C4-2B (cell line): ENCODE results near the gene BCL2L13.

Experiments
- H3K27ac ChIP-seq: fragments of 450-650 bp; 2 replicates; pipeline ENCODE4 v1.5.1; 2017
- ZFX ChIP-seq: fragments of 450-650 bp; IDR thresholded peaks from 2 replicates; pipeline ENCODE4 v1.6.1; 2017
- TF ChIP-seq, protein P1 (sequence below): fragments of 450-650 bp; conservative IDR thresholded peaks from 2 replicates; pipeline ENCODE4 v1.5.1; 2017; ENCODE audit warnings: mild to moderate bottlenecking

The BCL2L13 gene

DNA sequence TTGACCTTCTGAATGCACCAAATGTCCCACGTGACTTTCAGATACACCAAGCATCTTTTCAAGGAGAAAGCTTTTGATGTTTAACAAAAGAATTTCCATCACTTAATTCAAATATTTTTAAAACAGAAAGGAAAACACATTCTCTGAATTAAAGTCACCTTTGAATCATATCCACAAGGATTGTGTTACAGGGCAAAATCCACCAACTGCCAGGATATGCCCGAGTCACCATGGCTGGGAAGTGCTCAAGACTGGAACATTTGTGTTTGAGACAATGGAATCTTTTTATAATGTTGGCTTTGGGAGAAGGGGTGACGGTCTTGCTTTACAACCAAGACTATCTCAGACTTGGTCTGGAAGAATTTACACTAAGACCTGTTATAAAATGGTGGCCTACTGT, 94.9 kb downstream of the BCL2L13 start:
- H3K27ac ChIP-seq = no peak overlapping the region
- TF ChIP-seq, protein P1, sequence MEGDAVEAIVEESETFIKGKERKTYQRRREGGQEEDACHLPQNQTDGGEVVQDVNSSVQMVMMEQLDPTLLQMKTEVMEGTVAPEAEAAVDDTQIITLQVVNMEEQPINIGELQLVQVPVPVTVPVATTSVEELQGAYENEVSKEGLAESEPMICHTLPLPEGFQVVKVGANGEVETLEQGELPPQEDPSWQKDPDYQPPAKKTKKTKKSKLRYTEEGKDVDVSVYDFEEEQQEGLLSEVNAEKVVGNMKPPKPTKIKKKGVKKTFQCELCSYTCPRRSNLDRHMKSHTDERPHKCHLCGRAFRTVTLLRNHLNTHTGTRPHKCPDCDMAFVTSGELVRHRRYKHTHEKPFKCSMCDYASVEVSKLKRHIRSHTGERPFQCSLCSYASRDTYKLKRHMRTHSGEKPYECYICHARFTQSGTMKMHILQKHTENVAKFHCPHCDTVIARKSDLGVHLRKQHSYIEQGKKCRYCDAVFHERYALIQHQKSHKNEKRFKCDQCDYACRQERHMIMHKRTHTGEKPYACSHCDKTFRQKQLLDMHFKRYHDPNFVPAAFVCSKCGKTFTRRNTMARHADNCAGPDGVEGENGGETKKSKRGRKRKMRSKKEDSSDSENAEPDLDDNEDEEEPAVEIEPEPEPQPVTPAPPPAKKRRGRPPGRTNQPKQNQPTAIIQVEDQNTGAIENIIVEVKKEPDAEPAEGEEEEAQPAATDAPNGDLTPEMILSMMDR = no peak
- no peak for TF ChIP-seq ZFX

DNA sequence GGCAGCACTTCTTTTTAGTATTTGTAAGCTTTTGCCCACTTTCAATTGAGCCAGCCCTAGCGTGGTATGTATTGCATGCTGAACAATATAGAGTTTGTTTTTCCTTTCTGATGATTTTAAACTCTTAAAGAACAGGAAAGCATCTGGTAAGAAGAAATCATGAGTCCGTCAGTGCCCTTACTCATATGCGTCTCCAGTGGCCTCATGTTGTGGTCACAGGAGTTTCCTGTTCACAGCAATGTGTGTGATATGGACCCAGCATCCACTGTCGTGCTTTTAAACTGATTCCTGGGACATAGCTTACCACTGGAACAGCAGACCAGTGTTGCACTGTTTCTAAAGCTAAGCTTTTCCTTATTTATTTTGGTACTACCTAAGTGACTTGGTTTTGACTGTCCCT, 95.6 kb downstream of the BCL2L13 start:
- TF ChIP-seq, protein P1 = no peak
- TF ChIP-seq ZFX = no peak
- no peak overlapping the region for H3K27ac ChIP-seq

DNA sequence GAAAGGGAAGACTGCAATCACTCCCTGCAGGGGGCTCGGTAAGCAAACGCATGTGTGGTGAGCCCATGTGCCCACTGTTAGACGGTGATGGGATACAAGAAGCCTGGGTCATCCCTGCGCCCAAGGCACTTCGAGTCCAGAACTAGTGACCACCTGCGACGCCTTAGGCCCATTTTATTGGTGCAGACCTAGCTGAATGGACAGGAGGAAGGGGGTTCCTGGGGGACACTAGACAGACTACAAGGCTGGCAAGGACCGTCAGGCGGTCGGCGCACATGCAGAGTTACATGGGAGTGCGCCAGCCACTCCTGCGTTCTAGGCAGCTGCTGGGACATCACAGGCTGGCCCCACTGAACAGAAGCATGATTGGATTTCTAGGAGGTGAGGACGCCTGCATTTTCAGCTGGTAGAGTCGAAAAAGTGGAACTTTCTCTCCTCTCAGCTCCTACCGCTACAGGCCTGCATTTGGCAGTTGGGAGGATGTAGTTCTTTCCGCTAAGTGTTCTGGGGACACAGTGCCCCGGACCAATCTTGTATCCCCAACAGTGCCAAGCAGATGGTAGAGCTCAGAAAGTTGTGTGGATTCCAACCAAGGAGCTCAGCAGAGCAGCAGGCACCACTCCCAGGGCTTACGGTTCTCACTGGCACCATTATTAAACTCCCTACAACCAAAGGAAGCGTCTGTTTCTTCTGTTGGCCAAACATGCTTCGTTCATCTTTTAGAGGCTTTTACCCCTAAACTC, 100.0 kb downstream of the BCL2L13 start:
- TF ChIP-seq ZFX = no peak
- TF ChIP-seq, protein P1 = no peak

DNA sequence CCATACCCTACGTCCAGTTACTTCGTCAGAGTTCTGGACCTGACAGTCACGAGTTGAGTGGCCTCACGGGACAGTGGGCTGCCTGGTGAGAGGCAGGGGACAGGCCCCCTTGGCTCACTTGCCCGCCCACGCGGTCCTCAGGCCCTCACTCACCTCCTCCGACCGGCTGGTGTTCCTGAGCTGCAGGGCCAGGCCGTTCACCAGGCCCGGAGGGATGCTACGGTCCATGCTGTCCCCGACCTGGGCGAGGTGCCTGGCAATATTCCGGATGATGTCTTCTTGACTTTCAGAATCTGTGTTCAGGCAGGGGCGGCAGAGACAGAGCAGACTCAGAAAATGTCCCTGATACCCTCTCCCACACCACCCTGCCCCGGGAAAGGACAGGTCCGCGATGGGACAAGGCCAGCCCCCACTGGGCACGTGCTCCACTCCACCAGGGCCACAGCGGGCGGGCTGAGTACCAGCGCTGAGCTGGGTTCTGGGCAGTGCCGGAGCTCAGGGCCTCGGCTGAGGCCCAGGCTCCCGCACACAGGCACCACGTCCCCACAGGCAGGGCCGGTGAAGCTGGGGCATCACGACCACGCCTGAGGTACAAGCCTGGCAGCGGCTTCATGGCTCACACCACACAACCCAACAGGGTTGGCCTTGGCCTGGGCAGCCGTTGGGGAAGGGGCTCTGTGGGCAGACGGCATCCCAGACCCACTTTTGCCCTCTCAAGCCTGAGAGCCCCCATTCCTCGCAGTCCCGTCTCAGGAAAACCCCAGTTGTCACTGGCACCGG, 100.8 kb downstream of the BCL2L13 start:
- no peak for TF ChIP-seq ZFX
- TF ChIP-seq, protein P1 = no peak
- no peak overlapping the region for H3K27ac ChIP-seq

More for the DNA sequence above, 100.0 kb downstream of the BCL2L13 start:
- no peak overlapping the region for H3K27ac ChIP-seq

DNA sequence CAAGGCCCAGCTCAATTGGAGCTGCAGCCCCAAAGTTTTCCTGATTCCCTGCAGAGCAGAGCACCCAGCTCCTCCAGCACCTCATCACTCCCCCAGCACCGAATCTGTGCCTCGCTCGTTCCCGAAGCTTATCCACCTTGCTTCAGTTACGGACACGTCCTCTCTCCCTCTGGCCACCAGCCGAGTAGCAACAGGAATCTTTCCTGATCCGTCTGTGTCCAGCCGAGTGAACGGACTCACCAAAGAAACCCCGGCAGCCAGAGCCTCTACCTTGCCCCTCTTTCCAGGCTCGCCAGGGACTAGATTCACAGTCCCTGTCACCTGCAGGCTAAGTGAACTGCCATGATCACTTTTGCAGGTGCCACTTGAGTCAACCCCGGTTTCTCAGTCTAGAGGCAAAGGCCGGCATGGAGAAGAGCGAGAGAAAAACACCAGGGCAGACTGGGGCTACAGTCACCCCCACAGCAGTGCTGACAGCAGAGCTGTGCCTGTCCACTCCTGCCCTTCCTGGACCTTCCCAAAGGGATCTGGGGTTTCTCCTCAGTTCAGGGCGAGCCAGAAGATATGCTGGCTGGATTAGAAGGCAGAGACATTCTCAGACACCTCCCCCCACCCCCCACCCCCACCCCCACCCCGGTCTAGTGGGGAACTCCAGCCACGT, 103.4 kb downstream of the BCL2L13 start:
- no peak overlapping the region for H3K27ac ChIP-seq
- no peak for TF ChIP-seq ZFX
- TF ChIP-seq, protein P1 = no peak

DNA sequence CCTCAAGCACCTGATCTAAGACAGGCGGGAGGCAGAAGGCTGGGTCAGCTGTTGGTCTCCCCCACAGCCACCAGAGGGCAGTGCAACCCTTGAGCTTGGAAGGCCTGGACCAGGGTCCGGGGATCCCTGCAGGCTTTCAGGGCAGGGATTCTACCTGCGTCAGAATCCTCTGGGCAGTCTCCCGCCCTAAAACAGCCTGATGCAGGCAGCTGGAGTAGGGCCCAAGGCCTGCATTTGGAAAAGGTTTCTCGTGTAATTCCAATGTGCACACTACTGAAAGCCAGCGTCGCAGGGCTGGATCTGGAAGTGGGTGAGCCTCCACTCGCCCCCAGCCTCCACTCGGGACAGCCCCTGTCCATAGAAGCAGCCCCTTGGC, 104.0 kb downstream of the BCL2L13 start:
- TF ChIP-seq ZFX = no peak
- TF ChIP-seq, protein P1 = peak; percentile 87
- H3K27ac ChIP-seq = no peak overlapping the region
